ENCODE measurements around the gene NR1I3. TPM values are rescaled to one million over a fixed set of nuclear protein-coding genes. Genes with fewer than 3 reads are reported as not detected.

Gene NR1I3
- total and polyA plus RNA-seq, 2 of the 13 experiments (the other 11 are each of a cell fraction or from before 2014, with no cell fraction given) = 0.62 to 0.95 TPM

DNA sequence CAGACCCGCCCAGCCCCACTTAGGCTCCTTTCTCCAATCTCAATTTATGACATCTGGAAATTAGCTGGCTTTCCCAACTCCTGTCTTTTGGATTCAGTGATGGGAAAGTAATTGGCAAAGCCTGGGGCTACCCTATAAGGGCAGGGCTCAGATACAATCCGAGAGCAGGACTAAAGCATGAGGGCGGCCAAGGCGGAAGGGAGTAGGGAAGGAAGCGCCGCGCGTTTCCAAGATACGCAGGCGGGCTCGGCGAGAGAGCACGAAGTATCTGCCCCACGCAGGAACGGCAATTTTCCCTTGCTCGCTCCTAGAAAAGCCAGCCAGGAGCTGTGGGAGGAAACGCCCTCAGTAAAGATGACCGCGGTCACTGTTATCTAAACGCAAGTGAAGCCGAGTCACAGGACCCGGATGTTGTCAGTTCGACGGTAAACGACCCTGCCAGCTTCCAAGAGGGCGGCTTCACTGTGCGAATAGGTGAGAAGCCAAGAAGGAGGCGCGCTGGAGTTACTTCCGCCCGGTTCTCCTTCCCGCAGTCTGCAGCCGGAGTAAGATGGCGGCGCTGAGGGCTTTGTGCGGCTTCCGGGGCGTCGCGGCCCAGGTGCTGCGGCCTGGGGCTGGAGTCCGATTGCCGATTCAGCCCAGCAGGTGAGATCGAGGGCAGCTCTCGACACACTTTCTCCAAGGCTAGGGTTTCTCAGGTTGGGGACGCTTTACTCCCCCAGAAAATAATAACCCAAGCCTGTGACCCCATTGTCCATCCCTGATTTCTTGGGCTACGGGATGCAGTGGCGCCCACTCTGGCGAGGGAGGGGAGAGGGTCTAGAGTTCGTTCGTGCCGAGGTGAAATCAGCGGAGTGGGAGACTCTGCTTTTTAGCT is 35.9 kb downstream of the NR1I3 start, which contains the start of gene NDUFS2 (continued):
- peak; percentile 55; the same call in 1 of the 2 replicates for TF ChIP-seq DRAP1 (CRISPR knock-in tag; IDR thresholded peaks at IDR 0.05)
- peak; percentile 93 for TF ChIP-seq ZFY (CRISPR knock-in tag; IDR thresholded peaks at IDR 0.05)
- TF ChIP-seq PAWR (CRISPR knock-in tag; IDR thresholded peaks at IDR 0.05; ENCODE audit: borderline replicate concordance) = no peak
- peak; percentile 35; the same call in 1 of the 2 replicates for TF ChIP-seq MTA1 (CRISPR knock-in tag; IDR thresholded peaks at IDR 0.05; ENCODE audit: borderline replicate concordance)
- no peak for TF ChIP-seq MTA3 (CRISPR knock-in tag; IDR thresholded peaks at IDR 0.05)
- TF ChIP-seq RBM39 (IDR thresholded peaks at IDR 0.05; ENCODE audit: low read depth, low read length, poor library complexity, severe bottlenecking) = peak; percentile 35
- TF ChIP-seq SMARCE1 (IDR thresholded peaks at IDR 0.05; ENCODE audit: borderline replicate concordance) = no peak
- TF ChIP-seq HIVEP1 (CRISPR knock-in tag; IDR thresholded peaks at IDR 0.05) = peak; percentile 59; the same call in 1 of the 2 replicates
- no peak for TF ChIP-seq ZNF646 (CRISPR knock-in tag; IDR thresholded peaks at IDR 0.05)
- peak; percentile 82 for TF ChIP-seq ZNF678 (CRISPR knock-in tag; IDR thresholded peaks at IDR 0.05)
- TF ChIP-seq, protein P1, sequence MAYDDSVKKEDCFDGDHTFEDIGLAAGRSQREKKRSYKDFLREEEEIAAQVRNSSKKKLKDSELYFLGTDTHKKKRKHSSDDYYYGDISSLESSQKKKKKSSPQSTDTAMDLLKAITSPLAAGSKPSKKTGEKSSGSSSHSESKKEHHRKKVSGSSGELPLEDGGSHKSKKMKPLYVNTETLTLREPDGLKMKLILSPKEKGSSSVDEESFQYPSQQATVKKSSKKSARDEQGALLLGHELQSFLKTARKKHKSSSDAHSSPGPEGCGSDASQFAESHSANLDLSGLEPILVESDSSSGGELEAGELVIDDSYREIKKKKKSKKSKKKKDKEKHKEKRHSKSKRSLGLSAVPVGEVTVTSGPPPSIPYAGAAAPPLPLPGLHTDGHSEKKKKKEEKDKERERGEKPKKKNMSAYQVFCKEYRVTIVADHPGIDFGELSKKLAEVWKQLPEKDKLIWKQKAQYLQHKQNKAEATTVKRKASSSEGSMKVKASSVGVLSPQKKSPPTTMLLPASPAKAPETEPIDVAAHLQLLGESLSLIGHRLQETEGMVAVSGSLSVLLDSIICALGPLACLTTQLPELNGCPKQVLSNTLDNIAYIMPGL (CRISPR knock-in tag; IDR thresholded peaks at IDR 0.05; ENCODE audit: borderline replicate concordance in 1 of 2, low read depth in 1 of 2) = peak; percentile 71 to 87; a peak in 3 of 4 replicates
- 0 out of 2 replicates have a peak, but pooled peaks have one; percentile 30 for TF ChIP-seq RAD21 (CRISPR knock-in tag; IDR thresholded peaks at IDR 0.05)
- peak; percentile 41; the same call in 1 of the 2 replicates for TF ChIP-seq ZNF343 (CRISPR knock-in tag; IDR thresholded peaks at IDR 0.05)
- TF ChIP-seq KLF16 (CRISPR knock-in tag; IDR thresholded peaks at IDR 0.05) = peak in 1 of 2 experiments; percentile 87; a peak in 2 of 4 replicates
- peak; percentile 88 for TF ChIP-seq ZNF724P (CRISPR knock-in tag; IDR thresholded peaks at IDR 0.05; ENCODE audit: borderline replicate concordance)
- peak; percentile 95 for TF ChIP-seq ZNF280D (CRISPR knock-in tag; IDR thresholded peaks at IDR 0.05)
